Measurements from ENCODE around the gene NOL4L.

The NOL4L gene

DNA sequence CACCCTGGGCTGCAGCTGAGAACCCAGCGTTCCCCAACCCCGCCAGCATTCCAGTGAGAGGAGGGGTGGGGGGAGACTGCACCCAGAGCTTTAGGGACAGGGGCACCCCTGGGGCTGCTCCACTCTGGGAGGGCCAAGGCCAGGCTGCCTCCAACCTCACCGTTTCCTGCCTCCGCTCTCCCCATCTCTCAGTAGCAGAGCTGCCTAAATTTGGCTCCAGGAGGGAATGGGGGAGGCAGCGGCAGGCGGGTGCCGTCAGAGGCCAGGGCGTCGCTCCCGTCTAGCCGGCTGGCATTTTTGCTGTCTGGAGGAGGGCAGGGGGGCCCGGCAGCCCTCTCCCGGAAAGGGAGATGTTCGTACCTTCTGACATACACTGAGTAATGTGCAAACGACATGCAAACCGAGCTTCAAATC lies 46.6 kb downstream of the NOL4L start:
- DNase-seq: no peak

DNA sequence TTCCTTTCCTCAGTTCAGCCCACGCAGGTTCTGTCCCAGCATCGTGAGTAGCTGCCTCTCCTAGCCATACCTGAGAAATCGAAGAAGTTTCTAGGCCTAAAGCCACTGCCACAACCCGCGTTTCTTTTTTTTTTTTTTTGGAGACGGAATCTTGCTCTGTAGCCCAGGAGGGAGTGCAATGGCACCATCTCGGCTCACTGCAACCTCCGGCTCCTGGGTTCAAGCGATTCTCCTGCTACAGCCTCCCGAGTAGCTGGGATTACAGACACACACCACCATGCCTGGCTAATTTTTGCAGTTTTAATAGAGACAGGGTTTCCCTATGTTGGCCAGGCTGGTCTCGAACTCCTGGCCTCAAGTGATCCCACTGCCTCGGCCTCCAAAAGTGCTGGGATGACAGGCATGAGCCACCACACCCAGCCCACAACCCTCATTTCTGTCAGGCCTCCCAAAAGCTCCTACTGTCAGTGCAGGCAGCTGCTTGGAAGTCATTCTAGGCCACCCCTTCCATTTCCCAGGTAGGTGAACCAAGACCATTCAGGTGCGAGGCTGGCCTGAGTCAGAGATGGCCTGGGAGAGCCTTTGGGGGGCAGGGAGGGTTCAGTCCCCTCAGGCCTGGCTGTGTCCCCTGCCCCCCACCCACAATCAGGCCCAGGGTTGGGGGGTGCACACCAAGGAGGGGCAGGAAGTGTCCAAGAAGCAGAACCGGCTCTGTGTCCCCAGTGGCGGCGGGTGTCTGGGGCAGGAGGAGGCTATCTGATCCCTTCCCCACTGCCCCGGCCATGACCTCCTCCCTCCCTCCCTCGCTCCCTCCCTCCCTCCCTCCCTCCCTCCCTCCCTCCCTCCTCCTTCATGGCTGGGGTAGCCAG lies 47.2 kb downstream of the NOL4L start:
- DNase-seq: no peak

DNA sequence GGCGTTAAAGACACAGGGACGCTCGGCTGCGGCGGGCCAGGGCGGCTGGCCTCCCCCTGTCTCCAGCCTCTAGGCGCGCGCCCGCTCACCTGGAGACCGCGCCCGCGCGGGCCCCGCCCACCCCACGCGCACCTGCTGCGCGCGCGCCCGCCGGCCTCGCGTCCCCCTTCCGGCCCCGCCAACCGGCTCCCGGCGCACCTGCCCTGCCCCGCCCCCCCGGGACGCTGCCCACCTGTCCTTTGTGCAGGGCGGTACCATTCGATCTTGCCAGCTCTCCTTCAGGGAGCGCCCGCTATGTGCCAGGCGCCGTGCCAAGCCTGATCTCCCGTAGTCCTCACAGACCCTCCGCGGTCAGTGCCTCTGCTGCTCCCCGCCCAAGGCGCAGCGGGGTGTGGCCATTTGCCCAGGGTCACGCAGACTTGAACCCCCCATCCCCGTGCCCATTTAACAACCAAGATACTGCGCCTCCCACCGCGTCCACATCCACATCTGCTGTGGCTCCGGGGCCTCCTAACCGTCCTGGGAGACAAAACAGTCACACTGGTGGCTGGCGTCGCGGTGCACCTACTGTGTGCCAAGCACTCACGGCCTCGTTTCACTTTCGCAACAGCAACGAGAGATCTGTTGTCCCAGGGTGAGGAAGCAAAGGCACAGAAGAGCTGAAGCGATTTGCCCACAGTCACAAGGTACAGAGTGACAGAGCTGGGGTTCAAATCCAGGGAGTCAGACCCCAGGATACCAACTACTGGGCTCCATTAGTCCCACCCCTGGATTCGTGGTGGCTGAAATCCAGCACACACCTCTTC lies 48.1 kb downstream of the NOL4L start:
- DNase-seq: no peak

DNA sequence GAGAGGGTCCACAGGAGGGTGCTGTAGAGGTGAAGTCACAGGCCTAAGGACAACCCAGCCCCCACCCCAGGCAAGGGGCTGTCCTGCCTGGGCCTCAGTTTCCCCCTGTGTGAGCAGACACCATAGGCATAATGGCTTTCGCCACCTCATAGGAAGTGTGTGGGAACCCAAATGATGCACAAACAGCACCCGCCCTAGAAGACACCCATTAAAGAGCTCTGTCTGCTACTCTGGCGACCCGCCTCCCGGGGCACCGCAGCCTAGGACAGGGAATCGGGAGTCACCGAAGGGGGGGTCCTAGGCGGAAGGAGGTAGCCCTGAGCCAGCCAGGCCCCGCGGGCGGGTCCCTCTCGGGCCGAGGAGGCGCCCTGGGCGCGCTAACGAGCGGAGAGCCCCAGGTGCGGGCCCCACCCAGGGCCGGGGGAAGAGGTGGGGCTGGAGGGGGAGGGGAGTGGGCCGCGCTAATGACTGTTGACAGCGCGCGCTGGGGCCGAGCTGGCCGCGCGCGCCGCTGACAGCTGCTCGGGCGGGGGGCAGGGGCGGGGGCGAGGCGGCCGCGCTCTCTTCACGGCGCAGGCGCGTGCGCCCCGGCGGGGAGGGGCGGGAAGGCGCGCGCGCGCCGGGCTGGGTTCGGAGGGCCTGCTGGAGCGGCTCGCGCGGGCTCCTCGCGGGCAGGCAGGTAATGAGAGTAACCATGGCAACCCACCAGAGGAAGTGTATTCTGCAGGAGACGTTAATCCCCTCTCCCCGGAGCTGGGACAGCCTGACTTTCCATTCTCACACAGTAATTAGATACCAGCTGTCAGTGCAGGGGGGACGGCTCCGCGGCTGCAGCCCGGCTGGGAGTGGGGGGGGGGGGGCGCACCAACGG lies 48.9 kb downstream of the NOL4L start:
- DNase-seq: peak; percentile 74

DNA sequence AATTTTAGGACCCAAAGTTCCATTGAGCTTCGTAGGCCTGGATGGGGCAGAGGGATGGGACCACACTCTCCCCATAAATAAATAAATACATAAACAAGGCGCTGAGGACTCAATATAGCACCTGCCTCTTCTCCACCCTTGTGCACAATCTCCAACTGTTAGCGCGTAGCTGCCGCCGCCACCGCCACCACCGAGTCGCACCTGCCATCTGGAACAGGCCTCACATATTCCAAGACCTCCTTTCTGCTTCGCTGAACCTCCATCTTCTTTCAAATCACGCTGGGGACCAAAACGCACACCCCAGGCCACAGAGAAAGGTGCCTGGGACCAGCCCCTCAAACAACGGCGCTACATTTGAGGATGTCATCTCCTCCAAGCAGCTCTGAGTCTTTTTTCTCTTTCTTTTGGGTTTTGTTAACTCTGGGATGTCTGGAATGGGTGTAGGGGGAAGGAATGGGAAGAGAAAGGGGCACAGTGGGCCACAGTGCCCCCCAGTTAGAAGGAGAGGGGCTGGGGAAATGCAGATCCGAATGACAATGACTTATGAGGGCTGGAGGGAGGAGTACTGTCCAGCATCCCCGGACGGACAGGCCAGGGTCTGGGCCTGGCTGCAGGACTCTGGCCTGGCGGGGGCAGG lies 49.7 kb downstream of the NOL4L start:
- no peak for DNase-seq

DNA sequence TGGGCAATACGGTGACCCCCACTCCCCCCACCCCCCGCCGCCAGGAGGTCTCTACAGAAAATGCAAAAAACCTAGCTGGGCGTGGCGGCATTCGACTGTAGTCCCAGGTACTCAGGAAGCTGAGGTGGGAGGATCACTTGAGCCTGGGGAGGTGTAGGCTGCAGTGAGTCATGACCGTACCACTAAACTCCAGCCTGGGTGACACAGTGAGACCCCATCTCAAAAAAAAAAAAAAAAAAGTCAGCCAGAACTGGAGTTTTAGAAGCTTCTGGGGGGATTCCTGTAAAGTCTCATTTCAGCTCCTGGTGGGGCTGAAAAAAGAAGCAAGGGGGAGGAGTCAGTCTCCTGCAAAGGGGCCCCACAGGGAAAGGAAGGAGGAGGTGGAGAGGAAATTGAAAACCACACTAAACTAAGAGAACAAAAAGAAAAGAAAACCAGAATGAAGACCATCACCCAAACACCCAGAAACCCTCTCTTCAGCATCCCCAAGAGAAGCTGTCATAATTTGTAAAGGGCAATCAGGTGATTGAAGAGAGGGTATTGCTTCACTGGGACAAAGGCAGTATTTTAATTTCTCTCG lies 50.4 kb downstream of the NOL4L start:
- DNase-seq: no peak

DNA sequence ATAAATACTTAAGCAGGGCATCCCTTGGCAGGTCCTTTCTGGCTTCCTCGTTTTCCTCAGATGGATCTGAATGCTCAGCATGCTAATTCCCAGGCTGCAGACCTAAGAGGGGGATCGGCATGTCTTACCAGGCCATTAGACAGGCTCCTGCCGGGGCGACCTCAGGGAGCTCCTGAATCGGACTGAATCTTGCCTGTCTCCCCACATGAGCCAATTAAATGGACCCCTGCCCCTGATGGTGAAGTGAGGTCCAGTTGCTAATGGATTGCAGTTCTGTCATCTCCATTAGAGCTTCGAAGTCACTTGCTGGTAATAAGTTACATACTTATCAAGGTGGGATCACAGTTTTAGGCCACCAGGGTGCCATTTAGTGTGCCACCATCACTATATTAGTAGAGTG lies 51.4 kb downstream of the NOL4L start:
- no peak for DNase-seq

DNA sequence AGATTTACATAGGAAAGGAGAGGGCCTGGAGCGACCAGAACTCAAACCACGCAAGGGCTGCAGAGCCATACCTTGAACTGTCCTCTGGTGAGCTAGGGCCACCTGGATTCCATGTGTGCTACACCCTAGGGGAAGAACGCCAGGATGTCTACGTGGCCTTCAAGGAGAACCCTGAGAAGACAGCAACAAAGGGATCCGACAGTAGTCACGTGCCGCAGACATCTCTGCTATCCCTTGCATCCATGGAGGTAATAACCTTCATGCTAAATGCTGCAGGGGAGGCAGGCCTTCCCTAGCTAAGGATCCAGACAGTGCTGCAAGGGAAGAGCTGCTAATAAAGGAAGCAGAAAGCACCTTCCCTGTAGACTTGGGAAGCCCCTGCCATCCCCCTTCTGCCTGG lies 52.9 kb downstream of the NOL4L start:
- no peak for DNase-seq

DNA sequence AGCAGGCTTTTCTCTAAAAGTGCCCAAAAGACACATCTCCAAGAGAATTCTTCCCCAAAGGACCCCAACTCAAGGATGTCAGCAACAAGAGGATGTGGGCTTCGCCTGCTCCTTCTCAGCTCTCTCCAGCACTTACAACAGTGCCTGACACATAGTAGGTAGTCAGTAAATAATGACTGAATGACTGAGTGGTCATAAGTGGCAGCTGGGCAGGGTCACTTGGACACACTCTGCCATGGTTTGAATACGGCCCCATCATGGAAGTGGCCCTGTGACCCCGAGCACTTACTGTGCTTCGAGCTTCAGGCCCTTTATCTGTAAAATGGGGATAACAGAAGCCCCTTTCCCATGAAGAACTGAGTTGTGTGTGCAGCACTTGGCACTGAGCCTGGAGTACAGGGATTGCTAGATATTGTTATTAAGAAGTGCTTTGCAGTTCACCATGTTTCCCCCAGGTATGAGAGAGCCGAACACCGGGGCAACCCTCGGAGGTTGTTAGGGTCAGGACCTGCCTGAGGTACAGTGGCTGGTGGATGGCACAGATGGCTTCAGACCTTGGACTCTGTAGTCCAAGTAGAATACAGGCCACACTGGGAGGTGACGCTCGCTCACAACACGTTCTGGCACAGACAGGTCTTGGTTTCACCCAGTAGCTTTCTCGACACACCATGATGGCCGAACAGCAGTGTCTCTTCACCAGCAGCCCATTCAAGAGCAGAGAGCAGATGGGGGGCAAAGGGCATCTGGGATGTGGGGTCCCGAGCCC lies 56.0 kb downstream of the NOL4L start:
- no peak for DNase-seq

DNA sequence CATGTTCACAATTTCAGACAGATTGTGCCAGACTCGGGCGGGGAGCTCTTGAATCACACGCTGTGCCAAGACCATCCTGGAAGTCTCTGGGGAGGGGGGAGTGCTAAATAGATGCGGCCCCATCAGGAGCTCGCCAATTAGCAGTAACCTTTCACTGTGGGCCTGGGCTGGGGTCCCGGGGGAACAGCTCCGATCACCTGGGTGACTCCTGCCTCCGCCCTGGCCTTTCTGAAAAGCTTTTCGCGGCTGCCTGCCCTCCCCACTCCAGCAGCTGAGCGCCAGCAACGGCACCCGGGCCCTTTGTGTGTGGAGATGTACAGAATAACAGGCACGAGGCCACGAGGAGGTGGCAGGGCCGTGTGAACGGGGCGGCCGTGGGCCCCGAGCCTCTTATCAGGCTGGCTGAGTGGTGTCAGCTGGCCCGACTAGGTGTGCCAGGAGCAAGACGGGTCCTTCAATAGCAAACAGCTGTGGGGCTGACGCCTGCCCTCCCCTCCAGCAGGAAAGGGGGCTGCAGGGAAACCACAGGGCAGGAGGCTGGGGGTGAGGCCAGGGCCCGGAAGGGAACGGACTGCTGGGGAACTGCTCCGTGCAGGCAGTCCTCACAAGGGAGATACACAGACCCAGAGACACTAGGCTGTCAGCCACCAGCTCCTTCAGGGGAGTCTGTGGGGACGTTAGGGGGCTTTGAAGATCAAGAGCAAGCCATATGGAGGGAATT lies 56.8 kb downstream of the NOL4L start:
- no peak for DNase-seq

DNA sequence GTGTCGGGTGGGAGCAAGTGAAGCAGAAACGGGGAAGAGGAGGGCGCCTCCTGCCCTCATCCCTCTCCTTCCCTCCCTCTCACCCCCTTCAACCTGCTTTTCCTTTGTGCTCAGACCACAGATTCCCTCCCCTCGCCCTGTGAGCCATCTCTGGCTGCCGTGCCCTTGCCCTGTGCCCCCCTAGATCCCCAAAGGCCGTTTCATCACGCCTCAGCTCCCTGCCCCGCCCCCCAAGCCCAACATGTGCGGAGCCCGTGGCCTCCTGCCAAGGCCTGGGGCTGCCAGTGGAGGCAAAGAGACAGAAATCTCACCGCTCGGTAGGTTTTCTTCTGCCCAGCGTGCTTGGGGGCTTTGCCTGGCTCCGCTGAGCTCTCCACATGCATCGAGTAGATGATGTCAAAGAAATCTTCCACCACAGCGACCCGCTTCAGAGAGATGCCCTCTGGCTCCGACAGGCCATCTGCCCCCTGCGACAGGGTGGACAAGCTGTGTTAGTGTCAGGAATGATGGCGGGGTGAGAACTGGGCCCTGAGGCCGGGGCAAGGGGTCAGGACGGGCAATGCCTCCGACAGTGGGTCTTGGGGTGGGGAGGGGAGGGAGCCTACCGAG lies 57.6 kb downstream of the NOL4L start:
- no peak for DNase-seq

DNA sequence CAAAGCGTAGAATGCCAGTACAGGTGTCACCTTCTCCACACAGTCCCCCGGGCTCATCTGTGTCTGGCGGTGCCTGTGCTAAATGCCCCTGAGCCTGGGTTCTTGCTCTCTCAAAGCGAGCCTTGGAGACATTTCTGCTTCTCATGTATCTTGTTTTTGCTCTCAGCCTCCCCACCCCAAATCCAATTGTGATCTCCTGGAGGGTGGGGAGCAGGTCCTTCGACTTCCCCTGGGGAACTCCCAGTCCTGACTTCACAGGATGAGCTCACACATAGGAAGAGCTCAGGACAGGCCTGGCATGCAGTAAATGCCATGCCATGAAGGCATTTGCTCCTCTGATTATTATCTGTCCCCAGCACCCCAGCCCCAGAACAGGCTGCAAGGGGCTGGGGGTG lies 58.1 kb downstream of the NOL4L start:
- DNase-seq: no peak

DNA sequence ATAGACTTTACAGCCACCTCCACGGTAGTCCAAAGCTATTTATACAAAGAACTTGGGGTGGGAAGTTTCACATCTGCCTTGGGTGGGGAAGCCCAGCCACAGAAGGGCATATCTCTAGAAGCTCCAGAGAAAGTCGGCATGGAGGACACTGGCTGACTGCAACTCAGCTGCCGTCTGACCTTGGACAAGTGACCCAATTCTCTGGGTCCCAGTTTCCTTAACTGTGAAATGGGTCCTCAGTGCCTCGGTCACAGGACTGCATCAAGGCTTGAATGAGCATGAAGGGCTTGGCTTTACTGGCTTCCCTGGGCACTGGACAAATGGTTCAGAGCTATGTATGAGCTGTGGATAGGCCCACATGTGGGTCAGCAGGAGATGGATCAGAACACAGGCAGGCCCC lies 58.6 kb downstream of the NOL4L start:
- no peak for DNase-seq

DNA sequence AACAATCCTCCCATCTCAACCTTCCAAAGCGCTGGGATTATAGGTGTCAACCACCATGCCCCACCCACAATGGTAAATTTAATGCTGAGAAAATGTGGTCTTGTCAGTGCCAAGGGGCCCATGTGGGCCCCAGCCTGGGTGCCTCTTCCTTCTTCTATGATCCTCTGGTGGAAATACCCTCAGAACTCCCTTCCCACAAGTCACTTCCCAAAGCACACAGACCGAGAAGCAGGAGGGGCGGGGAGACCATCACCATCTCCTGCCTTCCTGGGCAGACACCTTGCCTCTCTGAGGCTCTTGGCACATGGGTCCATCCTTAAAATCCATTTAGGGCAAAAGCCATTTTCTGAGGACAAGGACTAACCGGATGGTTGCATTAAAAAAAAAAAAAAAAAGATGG lies 59.0 kb downstream of the NOL4L start:
- no peak for DNase-seq

DNA sequence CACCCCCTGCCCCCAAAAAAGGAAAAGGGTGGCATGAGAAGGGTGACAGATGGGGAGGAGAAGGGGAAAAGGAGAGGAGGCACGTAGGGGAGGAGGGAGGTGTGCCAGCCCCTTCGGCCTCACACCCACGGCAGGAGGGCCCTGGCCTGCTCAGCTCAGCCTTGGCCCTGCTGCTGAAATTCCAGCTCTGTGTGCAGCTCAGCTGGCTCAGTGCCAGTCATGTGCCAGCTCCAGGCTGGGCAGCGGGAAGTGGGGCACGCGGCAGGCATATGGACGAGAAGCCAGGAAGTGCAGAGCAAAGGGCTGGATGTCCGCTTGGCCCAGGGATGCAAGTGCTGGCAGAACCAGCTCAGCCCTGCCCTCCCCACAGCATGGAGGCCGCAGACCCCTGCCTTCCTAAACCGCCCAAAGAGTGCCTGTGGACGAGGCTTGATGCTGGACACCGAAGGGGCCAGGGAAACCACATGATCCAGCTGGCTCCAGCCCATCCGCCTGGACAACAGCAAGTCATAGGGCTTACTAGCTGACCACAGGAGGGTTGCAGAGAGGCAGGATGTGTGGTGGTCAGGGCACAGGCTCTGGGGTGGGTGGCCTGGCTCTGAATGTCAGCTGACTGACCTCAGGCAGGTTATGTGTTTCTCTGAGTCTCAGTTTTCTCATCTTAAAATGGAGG lies 60.2 kb downstream of the NOL4L start:
- DNase-seq: no peak

DNA sequence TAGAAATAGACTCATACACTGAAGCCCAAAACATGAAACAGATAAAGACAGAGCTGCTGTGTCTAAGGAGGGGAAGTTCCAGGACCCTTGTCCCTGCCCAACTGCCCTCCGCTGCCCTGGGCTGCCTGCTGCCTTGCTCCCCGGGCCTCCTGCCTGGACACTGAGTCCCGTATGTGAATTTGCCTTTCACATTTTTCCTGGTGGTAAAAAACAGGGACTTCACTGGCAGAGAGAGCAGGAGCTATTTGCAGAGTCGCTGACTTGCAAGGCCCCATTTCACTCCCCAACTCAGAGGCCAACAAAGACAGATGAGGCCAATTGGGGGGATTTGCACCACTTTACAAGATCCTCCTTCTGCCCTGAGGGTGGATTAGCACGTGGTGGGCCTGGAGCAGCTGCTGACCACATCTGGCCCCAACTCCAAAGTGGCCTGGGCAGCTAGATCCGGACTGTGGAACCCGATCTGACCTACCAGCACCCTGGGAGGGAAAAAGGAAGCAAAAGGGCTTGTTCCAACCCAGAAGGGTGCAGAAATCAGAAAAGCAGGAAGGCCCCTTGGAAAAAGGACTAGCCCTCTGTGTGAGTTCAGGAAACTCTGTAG lies 61.4 kb downstream of the NOL4L start:
- no peak for DNase-seq

DNA sequence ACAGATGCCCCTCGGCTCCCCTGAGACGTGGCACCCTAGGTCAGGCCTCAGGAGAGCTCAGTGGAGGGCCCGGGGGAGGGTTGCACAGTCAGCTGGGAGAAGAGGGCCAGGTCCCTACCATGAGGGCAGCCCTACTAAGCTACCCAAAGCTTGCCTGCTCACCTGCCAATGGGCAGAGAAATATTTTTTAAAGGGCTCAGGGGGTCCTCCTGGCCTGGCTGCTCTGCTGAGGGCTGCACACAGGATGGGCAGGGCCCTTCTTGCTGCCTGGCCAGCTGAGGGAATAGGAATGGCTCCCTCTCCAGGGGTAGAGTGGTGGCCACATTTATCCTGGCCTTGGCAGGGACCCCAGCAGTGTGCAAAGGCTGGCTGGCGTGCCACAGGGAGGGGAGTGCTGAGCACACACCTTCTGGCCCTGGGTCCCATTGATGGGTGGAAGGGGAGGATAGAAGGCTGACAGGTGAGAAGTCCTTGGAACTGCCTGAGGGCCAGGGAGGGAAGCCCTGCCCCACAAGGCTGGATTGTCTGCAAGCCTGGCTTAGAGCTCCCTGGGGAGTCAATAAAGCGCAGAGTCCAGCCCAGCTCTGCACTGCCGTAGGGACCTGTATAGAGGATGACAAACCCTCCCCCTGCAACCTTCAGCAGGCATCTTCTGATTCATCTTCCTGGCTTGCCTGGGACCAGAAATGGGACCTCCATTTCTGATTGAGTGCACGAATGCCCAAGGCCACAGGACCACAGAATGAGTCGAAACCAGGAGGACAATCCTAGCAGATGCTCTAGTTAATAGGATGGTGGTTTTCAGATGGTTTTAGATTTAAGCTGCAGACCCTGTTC lies 62.1 kb downstream of the NOL4L start:
- DNase-seq: no peak

DNA sequence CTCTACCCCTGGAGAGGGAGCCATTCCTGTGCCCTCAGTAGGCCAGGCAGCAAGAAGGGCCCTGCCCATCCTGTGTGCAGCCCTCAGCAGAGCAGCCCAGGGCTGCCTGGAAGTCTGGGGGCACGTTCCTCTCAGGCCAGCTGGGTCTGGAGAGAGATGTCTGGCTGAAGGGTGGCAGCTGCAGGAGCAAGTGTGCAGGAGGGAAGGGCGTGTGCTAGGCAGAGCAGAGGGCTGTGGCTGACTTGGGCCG lies 62.7 kb downstream of the NOL4L start:
- DNase-seq: no peak
